Measurements from ENCODE around the gene LDHB. TPM values are rescaled to one million over a fixed set of nuclear protein-coding genes. Genes with fewer than 3 reads are reported as not detected.

Gene LDHB
- total RNA-seq, 4 donors from 2014 or later, result 299 to 433 (median 374) TPM

GRCh38 chr12:21690704-21691368, 33.2 kb upstream of the LDHB start:
- no peaks in the 10 kb centered on the region for H3K4me1 ChIP-seq
- TF ChIP-seq CTCF (IDR thresholded peaks at IDR 0.05), result no peak
- no peak for TF ChIP-seq POLR2AphosphoS5 (IDR thresholded peaks at IDR 0.05)
- no peak for TF ChIP-seq EP300 (IDR thresholded peaks at IDR 0.05)
- no peak for TF ChIP-seq POLR2A (IDR thresholded peaks at IDR 0.05; ENCODE audit: low read depth)
- no peak overlapping the region for H3K27ac ChIP-seq (replicated peaks in 1 of 4)
- intact Hi-C loops (cut with DNase I), result no loop called here
- DNase-seq (ENCODE audit: extremely low spot score), result no peak
- WGBS, result 82% methylated on average over 2 of the region's 2 CpGs
- H3K9me3 ChIP-seq, result peaks cover 0 to 9% (median 3%) of the 10 kb centered on the region in 4 donors
- no peak overlapping the region for H3K4me3 ChIP-seq
- H3K27me3 ChIP-seq, result no peaks in the 10 kb centered on the region
- no peaks in the 10 kb centered on the region for H3K36me3 ChIP-seq

- WGBS, result 41% methylated on average over 3 of the region's 3 CpGs
- H3K4me1 ChIP-seq, result peaks cover 5 to 10% (median 6%) of the 10 kb centered on the region in 4 donors
- H3K9me3 ChIP-seq, result no peaks in the 10 kb centered on the region
- intact Hi-C loops (cut with DNase I), result loop anchor here (5.0 kb wide), 1 partner anchor 181 kb away; the partner anchor contains the start of genes GOLT1B and RECQL
- no peak overlapping the region for H3K27ac ChIP-seq (replicated peaks in 1 of 4)
- TF ChIP-seq POLR2A (IDR thresholded peaks at IDR 0.05; ENCODE audit: low read depth) (no peak), CTCF (IDR thresholded peaks at IDR 0.05) (no peak), EP300 (IDR thresholded peaks at IDR 0.05) (no peak), POLR2AphosphoS5 (IDR thresholded peaks at IDR 0.05) (no peak)
- no peak overlapping the region for H3K4me3 ChIP-seq
- no peaks in the 10 kb centered on the region for H3K36me3 ChIP-seq
- no peak for DNase-seq (ENCODE audit: extremely low spot score)
- no peaks in the 10 kb centered on the region for H3K27me3 ChIP-seq
Measured at GRCh38 chr12:21683115-21683514, 25.5 kb upstream of the LDHB start.

- peaks cover 5 to 10% (median 6%) of the 10 kb centered on the region in 4 donors for H3K4me1 ChIP-seq
- intact Hi-C loops (cut with DNase I), result no loop called here
- TF ChIP-seq EP300 (IDR thresholded peaks at IDR 0.05) (no peak), CTCF (IDR thresholded peaks at IDR 0.05) (no peak), POLR2A (IDR thresholded peaks at IDR 0.05; ENCODE audit: low read depth) (no peak), POLR2AphosphoS5 (IDR thresholded peaks at IDR 0.05) (no peak)
- DNase-seq (ENCODE audit: extremely low spot score), result no peak
- H3K36me3 ChIP-seq, result no peaks in the 10 kb centered on the region
- peaks cover 0 to 5% (median 0%) of the 10 kb centered on the region in 4 donors for H3K27me3 ChIP-seq
- H3K27ac ChIP-seq (replicated peaks in 1 of 4), result no peak overlapping the region
- no peak overlapping the region for H3K4me3 ChIP-seq
- no peaks in the 10 kb centered on the region for H3K9me3 ChIP-seq
- WGBS, result 29% methylated on average over 1 of the region's 1 CpG
Measured at GRCh38 chr12:21678959-21679358, 21.3 kb upstream of the LDHB start.

GRCh38 chr12:21677622-21678277, 20.1 kb upstream of the LDHB start:
- peaks cover 0 to 7% (median 0%) of the 10 kb centered on the region in 4 donors for H3K27me3 ChIP-seq
- H3K4me1 ChIP-seq, result peaks cover 0 to 4% (median 0%) of the 10 kb centered on the region in 4 donors
- intact Hi-C loops (cut with DNase I), result no loop called here
- no peak for DNase-seq (ENCODE audit: extremely low spot score)
- no peak overlapping the region for H3K27ac ChIP-seq (replicated peaks in 1 of 4)
- no peaks in the 10 kb centered on the region for H3K9me3 ChIP-seq
- H3K4me3 ChIP-seq, result no peak overlapping the region
- TF ChIP-seq POLR2AphosphoS5 (IDR thresholded peaks at IDR 0.05) (no peak), EP300 (IDR thresholded peaks at IDR 0.05) (no peak)
- WGBS, result 83% methylated on average over 7 of the region's 7 CpGs
- H3K36me3 ChIP-seq, result no peaks in the 10 kb centered on the region

GRCh38 chr12:21677204-21677603, 19.6 kb upstream of the LDHB start:
- peaks cover 0 to 7% (median 0%) of the 10 kb centered on the region in 4 donors for H3K27me3 ChIP-seq
- no peak overlapping the region for H3K4me3 ChIP-seq
- H3K9me3 ChIP-seq, result no peaks in the 10 kb centered on the region
- DNase-seq (ENCODE audit: extremely low spot score), result no peak
- H3K4me1 ChIP-seq, result peaks cover 0 to 3% (median 0%) of the 10 kb centered on the region in 4 donors
- TF ChIP-seq POLR2AphosphoS5 (IDR thresholded peaks at IDR 0.05) (no peak), POLR2A (IDR thresholded peaks at IDR 0.05; ENCODE audit: low read depth) (no peak), CTCF (IDR thresholded peaks at IDR 0.05) (no peak), EP300 (IDR thresholded peaks at IDR 0.05) (no peak)
- intact Hi-C loops (cut with DNase I), result no loop called here
- 89% methylated on average over 11 of the region's 13 CpGs for WGBS
- H3K36me3 ChIP-seq, result no peaks in the 10 kb centered on the region
- no peak overlapping the region for H3K27ac ChIP-seq (replicated peaks in 1 of 4)

Data from esophagus muscularis mucosa (tissue), 4 donors.